Activated CD8-positive, alpha-beta T cell treated with anti-CD3 and anti-CD28 coated beads for 36 hours (primary cell): ENCODE data around the gene B4GALNT3. TPM values are rescaled to one million over a fixed set of nuclear protein-coding genes. Genes with fewer than 3 reads are reported as not detected.

Experiments used
- ATAC-seq: fragments of 200-7000 bp; cut with Tn5 transposase; one replicate; pipeline ENCODE4 v1.10.0; 2021; ENCODE audit warnings: mild to moderate bottlenecking, moderate library complexity
- CTCF ChIA-PET: fragments of 350-600 bp; sonication (Branson Sonifier 250); formaldehyde crosslinking; loops from one replicate; lab custom pipeline; 2021; ENCODE audit warnings: antibody characterized with exemption; lab: Charles Lee
- POLR2A ChIA-PET: fragments of 350-600 bp; sonication (Branson Sonifier 250); formaldehyde crosslinking; loops from one replicate; lab custom pipeline; 2021; ENCODE audit warnings: antibody characterized with exemption; lab: Charles Lee
- DNase-seq: peaks from one replicate; pipeline ENCODE4 v3.0.0-alpha.2; 2020
- H3K27ac Mint-ChIP-seq: one replicate; pipeline ENCODE4 v1.8.0; 2021; ENCODE audit warnings: mild to moderate bottlenecking, mixed read lengths
- H3K27me3 Mint-ChIP-seq: one replicate; pipeline ENCODE4 v1.8.0; 2021; ENCODE audit warnings: mixed read lengths
- H3K36me3 Mint-ChIP-seq: one replicate; pipeline ENCODE4 v1.8.0; 2021; ENCODE audit warnings: low read depth, mixed read lengths
- H3K4me1 Mint-ChIP-seq: one replicate; pipeline ENCODE4 v1.8.0; 2021; ENCODE audit warnings: low read depth, mixed read lengths
- H3K4me3 Mint-ChIP-seq: one replicate; pipeline ENCODE4 v1.8.0; 2021; ENCODE audit warnings: mild to moderate bottlenecking, moderate library complexity, mixed read lengths
- H3K9me3 Mint-ChIP-seq: one replicate; pipeline ENCODE4 v1.8.0; 2021; ENCODE audit warnings: mixed read lengths
- CTCF ChIP-seq: fragments of 200-600 bp; IDR thresholded peaks from one replicate; pipeline ENCODE4 v1.8.0; 2022; ENCODE audit warnings: antibody characterized with exemption, mild to moderate bottlenecking
- intact Hi-C: fragments of 100-400 bp; cut with micrococcal nuclease; formaldehyde crosslinking; loops from one replicate; pipeline ENCODE4 v1.10.0; 2022
- total RNA-seq, 2 experiments: library from RNA; stranded (reverse); gene quantifications; one replicate each; pipeline ENCODE4 v1.2.3, GENCODE V29; 2021

The B4GALNT3 gene
- total RNA-seq, 2 experiments from 2014 or later: 2.8 to 3.4 TPM

- intact Hi-C loops: no loop called here
- CTCF ChIA-PET: interaction anchor here (0.9 to 3.2 kb wide), 4 partner anchors 16 to 112 kb away, joined by 3 to 14 read pairs (median 4); no protein-coding TSS in a partner anchor
- Mint-ChIP-seq H3K27me3 (no peaks in the 10 kb centered on the region), H3K4me3 (peak overlapping the region; percentile 85), H3K27ac (peak overlapping the region; percentile 87), H3K36me3 (peaks cover 6% of the 10 kb centered on the region), H3K9me3 (no peaks in the 10 kb centered on the region), H3K4me1 (peaks cover 39% of the 10 kb centered on the region)
- DNase-seq (no peak), ATAC-seq (no peak)
- POLR2A ChIA-PET: interaction anchor here (1.2 kb wide), 1 partner anchor 101 kb away, joined by 4 read pairs; no protein-coding TSS in a partner anchor
- TF ChIP-seq CTCF: no peak
Observed at GRCh38 chr12:554001-554285, 94.2 kb downstream of the B4GALNT3 start.

- H3K27me3 Mint-ChIP-seq: no peaks in the 10 kb centered on the region
- no peak overlapping the region for H3K27ac Mint-ChIP-seq
Observed at GRCh38 chr12:556498-556897, 96.8 kb downstream of the B4GALNT3 start.

GRCh38 chr12:558580-558979 lies 98.8 kb downstream of the B4GALNT3 start:
- ATAC-seq: no peak
- no peak overlapping the region for H3K27ac Mint-ChIP-seq
- H3K4me3 Mint-ChIP-seq: no peak overlapping the region
- ChIA-PET POLR2A (interaction anchor here (0.6 kb wide), 1 partner anchor 320 kb away, joined by 3 read pairs; no protein-coding TSS in a partner anchor), CTCF (interaction anchor here (0.9 to 2.4 kb wide), 3 partner anchors 11 to 18 kb away, joined by 3 to 12 read pairs (median 8); no protein-coding TSS in a partner anchor)
- H3K36me3 Mint-ChIP-seq: peaks cover 5% of the 10 kb centered on the region
- TF ChIP-seq CTCF: no peak
- DNase-seq: no peak
- no peaks in the 10 kb centered on the region for H3K27me3 Mint-ChIP-seq
- intact Hi-C loops: no loop called here
- peaks cover 35% of the 10 kb centered on the region for H3K4me1 Mint-ChIP-seq
- H3K9me3 Mint-ChIP-seq: no peaks in the 10 kb centered on the region

More at GRCh38 chr12:556498-556897, 96.8 kb downstream of the B4GALNT3 start:
- DNase-seq: no peak
- peaks cover 39% of the 10 kb centered on the region for H3K4me1 Mint-ChIP-seq
- no peak for TF ChIP-seq CTCF
- ChIA-PET POLR2A (interaction anchor here (0.6 kb wide), 1 partner anchor 9 kb away, joined by 3 read pairs; no protein-coding TSS in a partner anchor), CTCF (interaction anchor here (1.2 to 3.2 kb wide), 4 partner anchors 9 to 103 kb away, joined by 3 to 14 read pairs (median 6); no protein-coding TSS in a partner anchor)
- no peak for ATAC-seq
- peaks cover 6% of the 10 kb centered on the region for H3K36me3 Mint-ChIP-seq
- intact Hi-C loops: no loop called here
- no peaks in the 10 kb centered on the region for H3K9me3 Mint-ChIP-seq
- H3K4me3 Mint-ChIP-seq: no peak overlapping the region

- ATAC-seq (no peak), DNase-seq (no peak)
- H3K9me3 Mint-ChIP-seq: no peaks in the 10 kb centered on the region
- H3K27ac Mint-ChIP-seq: no peak overlapping the region
- peaks cover 37% of the 10 kb centered on the region for H3K4me1 Mint-ChIP-seq
- no peak overlapping the region for H3K4me3 Mint-ChIP-seq
- TF ChIP-seq CTCF: no peak
- ChIA-PET CTCF (interaction anchor here (0.9 to 2.4 kb wide), 3 partner anchors 11 to 19 kb away, joined by 3 to 12 read pairs (median 8); no protein-coding TSS in a partner anchor), POLR2A (interaction anchor here (0.6 kb wide), 2 partner anchors 66 to 319 kb away, joined by 3 read pairs; no protein-coding TSS in a partner anchor)
- intact Hi-C loops: no loop called here
- peaks cover 2% of the 10 kb centered on the region for H3K36me3 Mint-ChIP-seq
- H3K27me3 Mint-ChIP-seq: no peaks in the 10 kb centered on the region
Observed at GRCh38 chr12:559208-559905, 99.6 kb downstream of the B4GALNT3 start.
